Measurements from ENCODE around the gene CD247.

The CD247 gene

DNA sequence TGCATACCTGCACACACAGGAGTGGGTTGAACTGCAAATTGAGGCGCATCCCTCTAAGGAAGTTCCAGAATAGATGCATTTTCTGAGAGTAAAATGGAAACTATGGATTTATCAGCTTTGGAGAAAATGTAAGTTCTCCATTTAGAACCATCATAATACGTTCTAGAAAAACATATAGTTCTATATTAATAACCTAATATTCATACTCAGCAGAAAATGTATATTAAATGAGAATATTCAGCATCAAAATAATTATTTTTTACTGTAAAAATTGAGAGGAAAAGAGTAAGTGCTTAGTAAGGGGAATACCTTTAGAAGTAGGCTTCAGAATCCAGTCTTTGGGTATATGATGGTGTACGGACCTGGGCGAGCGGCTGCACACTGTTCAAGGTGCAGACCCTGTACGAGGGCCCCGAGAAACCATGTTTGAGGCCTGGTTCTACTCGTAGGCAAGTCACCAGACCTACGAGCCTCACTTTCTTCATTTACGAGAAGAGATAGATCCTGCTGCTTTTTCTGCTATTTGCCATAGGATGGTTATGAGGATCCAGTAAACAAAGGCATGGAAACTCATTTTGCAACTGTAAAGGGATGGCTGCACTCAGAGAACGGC, 6.8 kb downstream of the CD247 start:
- no peak for DNase-seq (ENCODE audit: low read depth)

DNA sequence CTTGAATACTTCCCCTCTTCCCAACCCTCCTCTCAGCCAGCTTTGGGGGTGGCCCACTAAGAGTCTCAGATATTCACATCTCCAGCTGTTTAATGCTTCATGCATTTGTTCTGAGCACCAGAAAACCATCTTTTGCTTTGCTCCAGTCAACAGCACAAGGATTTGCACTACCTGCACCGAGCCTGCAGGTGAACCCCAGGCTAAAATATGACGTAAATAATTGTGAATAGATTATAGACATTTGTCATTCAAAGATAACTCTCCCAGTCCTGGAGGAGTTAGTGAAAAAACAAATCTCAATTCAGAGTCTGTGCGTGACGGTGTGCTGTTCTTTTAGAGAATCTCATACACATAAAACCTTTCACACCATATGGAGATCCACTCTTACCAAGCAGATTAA, 7.4 kb downstream of the CD247 start:
- no peak for DNase-seq (ENCODE audit: low read depth)

DNA sequence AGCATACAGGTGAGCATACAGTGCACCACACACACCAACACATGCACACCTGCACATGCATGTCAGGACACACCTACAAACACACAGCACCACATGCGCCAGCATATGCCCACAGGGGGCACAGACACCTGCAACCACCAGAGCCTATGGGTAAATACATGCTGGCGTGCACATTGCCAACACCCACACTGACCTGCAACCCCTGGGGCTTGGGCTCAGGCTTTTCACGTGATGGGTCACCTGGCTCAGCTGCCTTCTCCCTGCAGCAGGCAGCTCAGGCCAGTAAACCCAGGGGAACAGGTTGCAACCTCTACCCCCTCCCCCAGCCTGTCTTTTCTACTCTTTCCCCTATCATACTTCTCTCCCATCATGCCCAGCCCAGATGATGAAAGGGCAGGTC, 8.1 kb downstream of the CD247 start:
- DNase-seq (ENCODE audit: low read depth) = no peak

DNA sequence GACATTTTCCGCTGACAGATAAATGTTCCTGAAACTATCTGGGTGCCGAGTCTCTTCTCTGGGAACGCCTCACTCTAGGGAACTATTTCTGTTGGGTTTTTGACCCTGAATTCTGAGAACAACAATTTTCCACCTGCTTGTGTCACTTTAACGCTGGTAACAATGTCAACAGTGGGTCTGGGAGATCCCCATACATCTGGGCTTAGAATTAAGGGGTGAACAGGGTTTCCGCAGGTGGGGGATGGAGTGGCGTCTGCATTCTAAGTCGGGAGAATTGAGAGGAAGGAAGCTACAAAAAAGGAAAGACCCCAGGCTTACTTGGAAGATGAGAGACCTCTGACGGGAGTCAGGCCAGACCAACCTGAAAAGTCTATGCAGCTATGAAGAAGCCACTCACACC, 8.7 kb downstream of the CD247 start:
- no peak for DNase-seq (ENCODE audit: low read depth)

DNA sequence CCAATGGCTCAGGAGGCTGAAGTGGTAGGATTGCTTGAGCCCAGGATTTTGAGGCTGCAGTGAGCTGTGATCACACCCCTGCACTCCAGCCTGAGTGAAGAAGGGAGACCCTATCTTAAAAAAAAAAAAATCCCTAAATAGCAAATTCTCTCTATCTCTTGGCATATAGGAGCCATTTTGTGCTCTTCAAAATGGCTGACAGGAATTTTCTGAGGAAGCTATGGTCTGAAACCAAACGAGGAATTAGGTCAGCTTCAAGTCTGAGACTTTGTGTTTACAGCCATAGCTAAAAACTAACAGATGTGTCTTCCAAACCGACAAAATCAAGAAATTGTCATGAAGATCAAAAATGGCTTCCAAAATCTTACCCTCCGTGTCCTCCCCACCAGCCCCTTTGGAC, 10.6 kb downstream of the CD247 start:
- DNase-seq (ENCODE audit: low read depth) = no peak

DNA sequence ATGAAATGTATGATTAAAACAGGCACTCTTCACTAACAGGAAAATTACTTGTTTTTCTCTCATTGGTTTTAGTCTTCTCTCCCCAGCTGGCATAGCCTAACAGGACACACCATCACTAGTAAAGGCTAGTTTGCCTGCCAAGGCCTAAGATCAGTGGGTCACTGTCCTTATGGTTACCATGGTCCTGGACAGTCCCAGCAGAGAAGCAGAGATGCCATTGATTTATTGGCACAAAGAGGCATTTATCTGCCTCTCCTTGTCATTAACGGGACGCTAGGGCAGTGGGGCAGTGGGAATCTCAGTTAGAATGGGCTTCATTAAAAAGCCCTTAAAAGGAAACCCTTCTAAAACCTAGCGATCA, 13.9 kb downstream of the CD247 start:
- no peak for DNase-seq (ENCODE audit: low read depth)

DNA sequence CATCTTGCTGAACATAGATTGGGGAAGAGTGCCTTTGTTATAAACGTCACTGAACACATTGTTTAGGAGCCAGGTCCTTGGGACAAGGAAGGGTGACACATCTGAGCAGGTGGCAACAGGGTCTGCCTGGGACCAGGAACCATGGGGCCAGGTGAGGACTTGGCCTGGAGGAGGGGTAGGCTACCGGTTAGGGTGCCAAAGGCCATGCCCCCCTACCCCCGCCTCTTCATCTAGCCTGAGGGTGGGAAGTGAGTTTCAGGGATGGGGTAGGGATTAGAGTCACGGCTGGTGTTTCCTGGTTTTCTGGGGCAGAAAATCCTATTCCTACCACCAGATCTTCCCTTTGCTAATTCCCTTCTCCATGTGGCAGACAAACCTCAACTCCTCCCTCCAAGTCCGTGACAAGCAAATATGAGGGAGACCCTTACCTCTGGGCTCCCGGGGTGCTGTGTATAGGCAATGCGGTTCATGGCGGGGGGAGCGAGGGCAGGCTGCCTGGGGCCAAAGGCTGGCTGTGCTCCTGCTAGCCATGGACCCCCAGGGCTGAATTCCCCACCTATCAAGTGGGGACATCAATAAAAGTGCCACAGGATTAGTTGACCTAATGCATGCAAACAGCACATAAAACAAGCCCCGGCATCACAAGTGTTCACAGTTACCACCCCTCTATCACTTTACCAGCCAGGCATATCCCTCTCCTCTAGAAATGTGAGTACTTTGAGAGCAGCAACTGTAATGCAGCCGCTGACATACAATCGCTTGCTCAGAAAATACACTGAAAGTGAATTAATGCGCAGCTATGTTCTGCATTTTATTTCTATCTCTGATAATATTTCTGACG, 14.5 kb downstream of the CD247 start:
- no peak for DNase-seq (ENCODE audit: low read depth)

DNA sequence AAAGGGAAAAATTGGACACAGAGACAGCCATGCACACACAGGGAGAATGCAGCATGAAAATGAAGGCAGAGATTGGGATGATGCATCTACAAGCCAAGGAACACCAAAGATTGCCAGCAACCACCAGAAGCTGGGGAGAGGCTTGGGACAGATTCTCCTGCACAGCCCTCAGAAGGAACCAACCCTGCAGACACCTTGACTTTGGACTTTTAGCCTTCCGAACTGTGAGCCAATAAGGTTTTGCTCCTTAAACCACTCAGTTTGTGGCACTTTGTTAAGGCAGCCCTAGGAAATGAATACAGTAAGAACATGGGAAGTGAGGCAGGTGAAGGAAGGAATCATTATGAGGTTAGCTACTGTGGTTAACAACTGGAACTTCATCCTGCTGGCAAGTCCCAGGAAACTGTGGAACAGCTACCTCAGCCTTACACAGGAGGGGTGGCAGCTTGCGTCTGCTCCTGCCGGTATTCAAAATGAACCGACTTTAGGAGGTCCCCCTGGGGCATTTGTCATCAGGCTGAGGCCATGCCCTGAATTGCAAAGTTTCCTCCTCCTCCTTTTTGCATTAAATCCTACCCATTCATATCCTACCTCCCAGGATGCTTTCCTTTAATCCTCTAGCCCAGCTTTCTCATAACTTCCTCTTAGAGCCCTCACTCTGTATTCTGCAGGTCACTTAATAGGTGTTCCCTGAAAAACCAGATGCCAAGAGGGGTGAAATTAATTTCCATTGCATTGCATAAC, 15.4 kb downstream of the CD247 start:
- DNase-seq (ENCODE audit: low read depth) = no peak

DNA sequence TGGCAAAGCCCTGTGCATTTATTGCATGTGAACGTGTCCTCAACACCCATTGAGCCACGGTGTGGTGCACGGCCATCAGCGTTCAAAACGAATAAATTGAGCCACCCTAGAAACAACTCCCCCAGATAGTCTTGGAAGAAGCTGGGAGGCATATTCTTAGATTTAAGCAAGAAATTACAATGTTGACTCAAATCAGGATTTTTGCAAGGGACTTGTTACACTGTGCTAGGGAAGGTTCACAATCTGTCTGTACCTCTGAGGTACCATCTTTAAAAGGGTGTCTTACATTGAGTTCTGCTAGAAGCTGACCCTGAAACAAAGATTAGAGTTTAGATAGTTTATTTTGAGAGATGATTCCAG, 16.2 kb downstream of the CD247 start:
- no peak for DNase-seq (ENCODE audit: low read depth)

DNA sequence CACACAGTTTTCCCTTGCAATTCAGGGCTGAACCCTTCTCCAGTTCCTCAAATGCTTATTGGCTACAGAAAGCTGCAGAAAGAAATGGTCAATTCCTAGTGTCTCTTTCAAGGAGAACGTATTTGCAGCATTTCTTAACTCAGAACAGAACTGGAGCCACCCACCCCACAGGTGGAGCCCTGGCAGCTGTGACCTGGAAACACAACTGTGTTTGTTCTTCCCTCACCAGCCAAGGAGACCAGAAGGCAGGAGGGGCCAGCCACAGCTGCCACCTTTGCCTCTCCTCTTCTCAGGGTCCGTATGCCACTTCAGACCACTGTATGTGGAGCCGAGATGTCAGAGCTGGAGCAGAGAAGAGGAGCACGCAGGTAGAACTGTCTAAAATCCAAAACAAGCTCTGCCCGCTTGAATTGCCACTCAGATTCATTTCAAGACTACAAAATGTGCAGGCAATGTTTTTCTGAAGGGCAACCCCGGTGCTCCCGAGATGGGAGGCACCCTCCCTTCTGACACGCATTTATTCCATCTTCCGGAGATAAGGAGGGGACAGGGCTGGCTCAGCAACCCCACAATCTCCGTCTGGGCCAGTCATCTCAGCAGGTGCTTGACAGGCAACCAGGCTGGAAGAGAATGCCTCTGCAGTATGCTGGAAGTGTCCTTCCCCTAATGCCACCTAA, 16.7 kb downstream of the CD247 start:
- DNase-seq (ENCODE audit: low read depth) = no peak

DNA sequence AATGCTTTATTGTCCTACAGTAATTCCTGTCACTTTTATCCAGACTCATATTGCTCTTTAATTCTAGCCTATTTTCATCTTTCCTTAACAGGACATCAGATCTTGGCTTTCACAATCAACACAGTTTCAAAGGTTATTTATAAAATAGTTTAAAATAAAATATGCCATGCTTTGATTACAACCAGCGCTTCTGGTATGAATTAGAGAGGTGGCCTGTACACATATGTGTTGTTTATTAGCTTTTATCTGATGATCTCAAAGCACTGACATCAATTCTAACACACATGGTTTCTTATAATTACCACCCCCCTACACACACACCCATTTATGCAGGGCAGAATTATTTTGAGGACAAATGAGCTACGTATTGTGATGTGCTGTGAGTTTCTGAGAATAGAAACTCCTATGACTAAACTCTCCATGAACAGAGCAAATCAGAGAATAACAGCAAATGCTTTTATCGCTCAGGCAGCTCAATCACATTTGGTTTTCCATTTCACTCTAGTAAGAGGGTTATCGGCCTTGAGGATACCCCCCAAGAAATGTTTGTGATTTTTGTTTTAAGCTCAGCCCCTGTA, 18.0 kb downstream of the CD247 start:
- no peak for DNase-seq (ENCODE audit: low read depth)

DNA sequence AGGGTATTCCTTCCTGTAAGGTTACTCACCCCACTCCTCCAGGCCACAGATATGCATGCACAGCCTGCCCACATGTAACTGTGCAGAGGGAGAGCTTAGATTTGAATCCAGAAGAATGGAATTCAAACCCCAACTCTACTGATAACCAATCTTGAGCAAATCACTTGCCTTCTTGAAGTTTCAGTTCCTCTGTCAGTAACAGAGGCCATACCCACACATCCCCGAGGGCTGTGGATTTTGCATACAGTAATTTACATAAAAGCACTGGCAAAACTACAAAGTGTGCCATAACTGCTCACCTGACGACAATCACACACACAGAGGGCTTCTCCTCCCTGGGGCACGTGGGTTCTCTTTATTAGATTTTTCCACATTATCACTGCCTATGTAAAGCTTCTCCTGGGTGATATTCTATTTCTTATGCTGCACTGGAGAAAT, 18.6 kb downstream of the CD247 start:
- DNase-seq (ENCODE audit: low read depth) = no peak

DNA sequence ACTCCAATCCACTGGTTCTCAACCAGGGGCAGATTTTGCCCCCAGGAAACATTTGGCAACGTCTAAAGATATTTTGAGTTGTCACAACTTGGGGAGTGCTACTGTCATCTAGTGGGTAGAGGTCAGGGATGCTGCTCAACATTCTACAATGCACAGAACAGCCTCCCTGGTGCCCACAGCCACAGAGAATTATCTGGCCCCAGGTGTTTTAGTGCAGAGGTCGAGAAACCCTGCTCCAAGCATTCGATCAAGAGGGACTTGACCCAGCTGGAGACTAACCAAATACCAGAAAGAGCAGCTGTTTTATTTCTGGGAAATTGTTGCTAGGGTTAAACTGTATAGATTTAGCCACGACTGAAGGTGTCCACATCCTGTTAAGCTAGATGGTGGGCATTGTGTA, 19.2 kb downstream of the CD247 start:
- no peak for DNase-seq (ENCODE audit: low read depth)

DNA sequence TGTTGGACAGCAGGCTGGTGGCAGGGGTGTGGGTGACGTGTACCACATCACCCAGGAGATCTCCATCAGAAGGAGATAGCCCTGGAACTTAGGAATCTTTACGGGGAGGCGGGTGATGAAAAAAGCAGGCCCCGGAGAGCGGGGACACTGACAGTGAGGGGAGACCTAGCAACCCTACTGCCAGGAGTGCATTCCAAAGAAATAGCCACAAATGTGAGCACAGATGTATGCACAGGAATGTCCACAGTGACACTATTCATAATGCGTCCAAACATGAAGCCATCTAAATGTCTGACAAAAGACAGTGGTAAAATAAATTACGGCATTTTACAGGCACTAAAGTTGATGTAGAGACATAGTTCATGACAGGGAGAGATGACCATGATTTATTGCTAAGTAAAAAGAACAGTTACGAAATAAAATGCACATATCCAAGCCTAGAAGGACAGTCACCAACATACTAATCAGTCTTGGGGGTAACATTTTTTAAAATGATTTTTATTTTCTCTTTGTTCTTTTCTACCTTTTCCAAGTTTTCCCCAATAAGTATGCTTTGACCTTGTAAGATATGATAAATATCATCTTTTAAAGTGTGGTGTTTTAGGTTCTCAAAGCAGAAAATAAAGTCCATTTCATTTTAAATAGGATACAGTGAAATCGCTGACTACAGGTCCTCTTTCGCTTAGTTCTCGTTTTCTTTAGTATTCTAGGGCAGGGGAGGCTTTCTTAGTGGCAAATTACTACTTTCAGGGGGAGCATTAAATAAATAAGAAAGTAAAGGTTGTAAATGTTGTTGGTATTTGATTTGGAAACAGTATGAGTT, 21.3 kb downstream of the CD247 start:
- DNase-seq (ENCODE audit: low read depth) = no peak

DNA sequence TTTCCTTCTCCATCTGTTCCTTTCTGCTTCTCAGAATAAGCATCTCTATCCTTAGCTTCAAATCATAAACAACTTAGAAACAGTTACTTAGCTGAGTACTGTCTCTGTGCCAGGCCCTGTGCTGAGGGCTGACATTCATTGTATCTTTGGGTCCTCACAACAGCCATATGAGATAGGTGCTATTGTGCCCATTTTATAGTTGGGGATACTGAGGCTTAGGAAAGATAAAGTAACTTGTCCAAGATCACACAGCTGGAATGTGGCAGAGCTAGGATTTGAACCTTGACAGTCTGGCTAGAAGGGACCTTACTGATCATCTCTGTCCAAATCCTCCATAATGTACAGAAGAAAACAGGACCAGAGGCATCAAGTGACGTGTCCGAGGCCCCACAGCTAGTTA, 25.0 kb downstream of the CD247 start:
- DNase-seq (ENCODE audit: low read depth) = no peak

DNA sequence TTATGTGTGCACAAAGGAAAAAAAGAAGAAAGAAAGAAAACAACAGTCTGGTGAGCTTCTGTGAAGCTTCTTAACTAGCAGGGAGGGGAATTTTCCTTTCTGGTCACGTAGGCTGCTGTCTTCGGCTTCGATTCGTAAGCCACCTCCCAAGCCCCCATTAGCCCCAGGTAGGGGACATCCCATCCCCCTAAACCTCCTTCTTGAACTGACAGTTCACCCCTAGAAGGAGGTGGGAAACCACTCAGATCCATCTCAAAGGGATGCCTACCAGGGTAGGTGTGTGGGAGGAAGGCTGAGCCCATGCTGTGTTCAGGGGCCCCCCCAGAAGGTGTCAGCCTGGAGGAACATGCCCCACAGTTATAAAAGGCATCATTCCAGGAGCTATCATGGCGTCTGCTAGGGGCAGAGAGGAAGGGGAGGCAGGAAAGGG, 25.8 kb downstream of the CD247 start:
- no peak for DNase-seq (ENCODE audit: low read depth)

DNA sequence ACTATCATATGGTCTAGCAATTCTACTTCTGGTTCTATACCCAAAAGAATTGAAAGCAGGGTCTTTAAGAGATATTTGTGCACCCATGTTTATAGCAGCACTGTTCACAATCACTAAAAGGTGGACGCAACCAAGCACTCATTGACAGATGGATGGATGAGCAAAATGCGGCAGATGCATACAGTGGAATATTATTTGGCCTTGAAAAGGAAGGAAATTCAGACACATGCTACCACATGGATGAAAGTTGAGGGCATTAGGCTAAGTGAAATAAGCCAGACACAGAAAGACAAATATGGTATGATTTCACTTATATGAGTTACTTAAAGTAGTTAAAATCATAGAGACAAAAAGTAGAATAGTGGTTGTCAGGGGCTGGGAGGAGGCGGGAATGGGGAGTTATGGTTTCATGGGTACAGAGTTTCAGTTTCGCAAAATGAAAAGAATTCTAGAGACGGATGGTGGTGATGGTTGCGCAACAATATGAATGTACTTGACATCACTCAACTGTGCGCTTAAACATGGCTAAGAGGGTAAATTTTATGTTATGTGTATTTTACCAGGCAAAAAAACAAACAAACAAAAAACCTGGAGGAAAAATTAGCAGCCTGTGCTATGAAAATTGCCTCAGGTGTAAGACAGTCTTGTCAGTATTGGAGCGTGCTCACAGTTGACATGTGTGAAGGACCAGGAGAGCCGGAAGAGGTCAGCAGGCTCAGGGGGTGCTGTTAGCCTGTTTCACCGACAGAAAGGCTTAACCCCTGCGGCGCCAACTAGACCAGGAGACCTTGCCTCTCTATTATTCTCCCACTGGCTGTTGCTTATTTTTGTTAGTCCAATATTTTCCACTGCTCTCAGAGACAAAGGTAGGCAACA, 26.5 kb downstream of the CD247 start:
- DNase-seq (ENCODE audit: low read depth) = no peak

DNA sequence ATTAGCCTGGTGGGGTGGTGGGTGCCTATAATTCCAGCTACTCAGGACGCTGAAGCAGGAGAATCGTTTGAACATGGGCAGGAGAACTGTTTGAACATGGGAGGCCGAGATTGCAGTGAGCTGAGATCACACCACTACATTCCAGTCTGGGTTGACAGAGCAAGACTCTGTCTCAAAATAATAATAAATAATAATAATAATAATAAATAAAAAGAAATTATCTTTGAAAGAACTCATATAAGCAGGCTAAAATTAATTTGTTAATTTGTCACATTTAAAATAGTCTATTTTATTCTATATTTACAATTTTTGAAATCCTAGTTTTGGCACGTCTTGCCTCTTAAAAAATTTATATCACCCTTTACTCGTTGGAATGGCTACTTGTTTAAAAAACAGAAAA, 27.6 kb downstream of the CD247 start:
- no peak for DNase-seq (ENCODE audit: low read depth)

DNA sequence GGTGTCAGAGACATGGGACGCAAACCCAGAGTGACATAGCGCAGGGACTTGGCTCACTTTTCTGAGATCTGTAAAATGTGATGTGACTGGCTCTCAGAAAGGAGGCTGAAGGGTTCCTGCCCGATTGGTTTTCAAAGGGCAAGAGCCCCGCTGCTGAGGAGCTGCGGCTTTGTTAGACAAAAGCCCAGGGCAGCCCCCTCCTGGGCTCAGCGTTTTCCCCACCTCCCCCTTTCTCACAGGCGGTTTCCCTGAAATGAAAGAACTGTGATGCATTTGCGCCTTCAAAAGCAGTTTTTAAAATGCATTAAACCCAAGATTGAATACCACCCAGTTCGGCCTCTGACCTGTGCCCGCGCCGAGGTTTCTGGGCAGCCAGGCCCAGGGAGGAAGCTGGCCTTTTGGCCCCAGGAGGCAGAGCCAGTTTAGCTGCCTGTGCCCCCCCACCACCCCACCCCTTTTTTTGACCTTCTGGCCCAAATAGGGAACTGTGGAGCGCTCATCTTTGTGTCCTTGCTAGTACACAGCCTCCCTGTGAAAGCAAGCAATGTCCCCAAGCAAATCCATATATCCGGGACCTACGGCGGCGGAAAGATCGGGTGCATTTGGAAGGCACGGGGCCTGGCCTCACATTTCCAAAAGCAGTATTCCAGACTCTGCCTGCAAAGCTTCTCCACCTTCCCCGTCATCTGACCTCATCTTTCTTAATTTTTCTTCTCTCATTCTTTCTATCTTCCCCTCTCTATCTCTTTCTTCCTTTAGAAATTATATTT, 28.6 kb downstream of the CD247 start:
- no peak for DNase-seq (ENCODE audit: low read depth)

DNA sequence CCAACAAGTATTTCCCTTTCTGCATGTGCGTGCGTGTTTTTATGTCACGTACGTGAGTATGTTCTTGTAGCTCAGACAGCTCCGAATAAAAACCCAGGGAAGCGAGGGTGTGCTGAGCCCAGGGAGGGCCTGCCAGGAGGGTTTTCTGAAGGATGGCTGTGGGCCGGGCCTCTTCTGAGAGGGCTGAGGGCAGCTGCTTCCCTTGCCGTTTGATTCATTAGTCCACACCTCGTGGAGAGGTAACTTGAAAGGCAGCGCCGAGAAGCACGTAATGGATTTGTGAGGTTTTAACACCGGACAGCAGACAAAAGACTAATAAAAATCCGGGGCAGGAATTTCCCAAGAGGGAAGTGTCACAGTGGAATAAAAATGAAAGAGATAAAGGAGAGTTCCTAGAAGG, 29.5 kb downstream of the CD247 start:
- no peak for DNase-seq (ENCODE audit: low read depth)

Measured in GM04503 (cell line).